Measurements from ENCODE around the gene CHI3L2. TPM values are rescaled to one million over a fixed set of nuclear protein-coding genes. Genes with fewer than 3 reads are reported as not detected.

Gene CHI3L2
- total RNA-seq, 4 donors from 2014 or later, result 0.82 to 2.7 TPM; not detected in 2

GRCh38 chr1:111202366-111202706 is 25.2 kb upstream of the CHI3L2 start:
- H3K9me3 ChIP-seq, result no peaks in the 10 kb centered on the region
- H3K36me3 ChIP-seq, result peaks cover 0 to 4% (median 0%) of the 10 kb centered on the region in 4 donors
- DNase-seq, result no peak
- H3K27ac ChIP-seq, result peak overlapping the region; percentile 86 to 94 (median 92)
- 91 to 93% methylated on average over 1 of the region's 1 CpG for WGBS, 2 donors (ENCODE audit: low coverage in 1 of 2)
- in situ Hi-C loops (cut with MboI; ENCODE audit: low pct_ligation_motif_present in 1 of 4, low pct_unique_long_range_greater_than_20kb in 1 of 4, low sequenced_read_pairs in 3 of 4), result loop anchor here in 1 of 4 donors (25.0 kb wide), 2 partner anchors 410 to 560 kb away; partner anchors contain the start of genes DDX20 and RAP1A
- H3K4me1 ChIP-seq, result peaks cover 16 to 46% (median 39%) of the 10 kb centered on the region in 4 donors
- no peak overlapping the region for H3K4me3 ChIP-seq
- no peaks in the 10 kb centered on the region for H3K27me3 ChIP-seq
- intact Hi-C loops (cut with DNase I; ENCODE audit: low total_unique reads), result no loop called here
- TF ChIP-seq POLR2AphosphoS5 (IDR thresholded peaks at IDR 0.05), result no peak
- no peak for TF ChIP-seq CTCF (IDR thresholded peaks at IDR 0.05)
- TF ChIP-seq EP300 (IDR thresholded peaks at IDR 0.05; ENCODE audit: low read depth), result no peak
- peak; percentile 26 for TF ChIP-seq POLR2A (IDR thresholded peaks at IDR 0.05)

GRCh38 chr1:111202707-111203623 is 24.5 kb upstream of the CHI3L2 start:
- in situ Hi-C loops (cut with MboI; ENCODE audit: low pct_ligation_motif_present in 1 of 4, low pct_unique_long_range_greater_than_20kb in 1 of 4, low sequenced_read_pairs in 3 of 4) (loop anchor here in 1 of 4 donors (25.0 kb wide), 2 partner anchors 409 to 559 kb away; partner anchors contain the start of genes DDX20 and RAP1A), intact Hi-C loops (cut with DNase I; ENCODE audit: low total_unique reads) (no loop called here)
- TF ChIP-seq EP300 (IDR thresholded peaks at IDR 0.05; ENCODE audit: low read depth) (no peak), CTCF (IDR thresholded peaks at IDR 0.05) (peak in 1 of 5 experiments; percentile 23)
- DNase-seq, result no peak
- Histone ChIP-seq H3K4me1 (peaks cover 16 to 46% (median 39%) of the 10 kb centered on the region in 4 donors), H3K27me3 (no peaks in the 10 kb centered on the region), H3K9me3 (no peaks in the 10 kb centered on the region), H3K36me3 (no peaks in the 10 kb centered on the region), H3K4me3 (peak overlapping the region; percentile 60 to 82 (median 76)), H3K27ac (peak overlapping the region; percentile 86 to 94 (median 92))
- 47 to 60% methylated on average over 1 to 3 of the region's 4 CpGs for WGBS, 2 donors (ENCODE audit: low coverage in 1 of 2)

GRCh38 chr1:111203681-111204200 is 23.8 kb upstream of the CHI3L2 start:
- H3K27me3 ChIP-seq, result no peaks in the 10 kb centered on the region
- H3K9me3 ChIP-seq, result no peaks in the 10 kb centered on the region
- H3K4me3 ChIP-seq, result peak overlapping the region; percentile 60 to 82 (median 76)
- H3K27ac ChIP-seq, result peak overlapping the region; percentile 86 to 94 (median 92)
- no peaks in the 10 kb centered on the region for H3K36me3 ChIP-seq
- TF ChIP-seq POLR2A (IDR thresholded peaks at IDR 0.05) (peak; percentile 3), CTCF (IDR thresholded peaks at IDR 0.05) (no peak), POLR2AphosphoS5 (IDR thresholded peaks at IDR 0.05) (peak; percentile 21 to 35 (median 34))
- 11% methylated on average over 29 of the region's 41 CpGs; no CpG with 5 or more reads in 1 of the 2 donors for WGBS, 2 donors (ENCODE audit: low coverage in 1 of 2)
- DNase-seq, result peak; percentile 92
- intact Hi-C loops (cut with DNase I; ENCODE audit: low total_unique reads) (no loop called here), in situ Hi-C loops (cut with MboI; ENCODE audit: low pct_ligation_motif_present in 1 of 4, low pct_unique_long_range_greater_than_20kb in 1 of 4, low sequenced_read_pairs in 3 of 4) (loop anchor here in 1 of 4 donors (25.0 kb wide), 2 partner anchors 409 to 559 kb away; partner anchors contain the start of genes DDX20 and RAP1A)
- peaks cover 16 to 46% (median 39%) of the 10 kb centered on the region in 4 donors for H3K4me1 ChIP-seq
